ENCODE results near the gene GALNT8. TPM values are rescaled to one million over a fixed set of nuclear protein-coding genes. Genes with fewer than 3 reads are reported as not detected.

Gene GALNT8
- total RNA-seq, 1 experiment from 2014 or later: 5.4 TPM

GRCh38 chr12:4679711-4680110 lies 40.5 kb upstream of the GALNT8 start:
- H3K4me2 ChIP-seq (ENCODE audit: insufficient read depth, insufficient read length, low read length): no peak overlapping the region
- no peak overlapping the region for H3K9ac ChIP-seq (ENCODE audit: extremely low read depth, insufficient read length, low read length)
- H2BK5ac ChIP-seq (ENCODE audit: insufficient read length, low read length): no peak overlapping the region
- no CpG with 5 or more reads among the region's 2 CpGs for WGBS (ENCODE audit: extremely low coverage, insufficient read length, low lambda C conversion rate)
- H4K91ac ChIP-seq (ENCODE audit: insufficient read length, low read depth, low read length): no peak overlapping the region
- no peak for DNase-seq
- no peak overlapping the region for H2AK5ac ChIP-seq (ENCODE audit: insufficient read length, low read length)
- H3K27ac ChIP-seq (ENCODE audit: insufficient read length, low read depth, low read length): no peak overlapping the region
- no peak overlapping the region for H3K56ac ChIP-seq (ENCODE audit: insufficient read length, low read depth, low read length)
- H4K8ac ChIP-seq (replicated peaks; ENCODE audit: insufficient read length, low read depth, low read length): no peak overlapping the region
- no peaks in the 10 kb centered on the region for H4K20me1 ChIP-seq (ENCODE audit: control insufficient read depth, insufficient read depth, insufficient read length)
- H3K36me3 Mint-ChIP-seq (ENCODE audit: insufficient read depth in 1 of 3, low read depth in 3 of 3): peaks cover 6 to 43% (median 30%) of the 10 kb centered on the region in 3 experiments; a peak in 6 of 7 replicates
- no peaks in the 10 kb centered on the region for H3K79me2 ChIP-seq (ENCODE audit: insufficient read depth, low read length)
- H3K4ac ChIP-seq (ENCODE audit: low read depth, low read length): no peak overlapping the region
- no peak overlapping the region for H3K14ac ChIP-seq (ENCODE audit: insufficient read depth, low read length)
- H3K27ac Mint-ChIP-seq: peak overlapping the region in 1 of 3 experiments; percentile 3; a peak in 1 of 7 replicates
- H3K4me1 ChIP-seq (ENCODE audit: insufficient read depth, low read length): no peaks in the 10 kb centered on the region
- H2BK15ac ChIP-seq (ENCODE audit: low read depth, low read length): no peak overlapping the region
- H3K23me2 ChIP-seq (ENCODE audit: insufficient read length, low read depth, low read length, poor library complexity, severe bottlenecking): no peaks in the 10 kb centered on the region
- H4K5ac ChIP-seq (ENCODE audit: insufficient read length, low read depth, low read length): no peak overlapping the region
- peaks cover 4 to 10% of the 10 kb centered on the region in 2 experiments; a peak in 2 of 5 replicates for H3K9me3 Mint-ChIP-seq
- no peaks in the 10 kb centered on the region for H3K4me1 Mint-ChIP-seq
- H3K4me3 Mint-ChIP-seq: no peak overlapping the region
- no peak for TF ChIP-seq CTCF (conservative IDR thresholded peaks at IDR 0.05)
- H3K9me3 ChIP-seq (ENCODE audit: control insufficient read depth, low read depth, low read length): no peaks in the 10 kb centered on the region
- no peaks in the 10 kb centered on the region for H3K79me1 ChIP-seq (ENCODE audit: insufficient read depth, low read depth, low read length, poor library complexity, severe bottlenecking)
- no peaks in the 10 kb centered on the region for H3K27me3 ChIP-seq (ENCODE audit: insufficient read depth, low read length)
- no peak overlapping the region for H2AFZ ChIP-seq (ENCODE audit: low read length)
- no peak overlapping the region for H3K23ac ChIP-seq (ENCODE audit: insufficient read length, low read depth, low read length)
- H3T11ph ChIP-seq (ENCODE audit: low read length): no peak overlapping the region
- H3K18ac ChIP-seq (ENCODE audit: insufficient read length, low read depth, low read length): no peak overlapping the region
- no peaks in the 10 kb centered on the region for H3K27me3 Mint-ChIP-seq (ENCODE audit: low read depth)
- H2BK120ac ChIP-seq (ENCODE audit: low read depth, low read length, poor library complexity, severe bottlenecking): no peak overlapping the region
- no peak overlapping the region for H2BK20ac ChIP-seq (ENCODE audit: low read depth, low read length, poor library complexity, severe bottlenecking)
- H2BK12ac ChIP-seq (ENCODE audit: insufficient read length, low read depth, low read length): no peak overlapping the region

All from H9 (cell line).